Measurements from ENCODE around the gene TMEM132C. TPM values are rescaled to one million over a fixed set of nuclear protein-coding genes. Genes with fewer than 3 reads are reported as not detected.

The TMEM132C gene
- total RNA-seq, 2 experiments from 2014 or later: not detected

GRCh38 chr12:128337431-128338170 lies 70.6 kb downstream of the TMEM132C start:
- Mint-ChIP-seq H3K9me3 (ENCODE audit: low read depth) (peaks cover 3% of the 10 kb centered on the region), H3K27ac (no peak overlapping the region), H3K36me3 (no peaks in the 10 kb centered on the region), H3K4me3 (no peak overlapping the region), H3K27me3 (no peaks in the 10 kb centered on the region), H3K4me1 (no peaks in the 10 kb centered on the region)
- ATAC-seq (no peak), DNase-seq (no peak)
- CTCF ChIA-PET: no interaction called here

- CTCF ChIA-PET: no interaction called here
- ATAC-seq (no peak), DNase-seq (no peak)
- no peak overlapping the region for H3K27ac Mint-ChIP-seq
- peaks cover 3% of the 10 kb centered on the region for H3K9me3 Mint-ChIP-seq (ENCODE audit: low read depth)
- H3K27me3 Mint-ChIP-seq: no peaks in the 10 kb centered on the region
- no peak overlapping the region for H3K4me3 Mint-ChIP-seq
- H3K36me3 Mint-ChIP-seq: no peaks in the 10 kb centered on the region
- no peaks in the 10 kb centered on the region for H3K4me1 Mint-ChIP-seq
These were observed 71.6 kb downstream of the TMEM132C start for GRCh38 chr12:128338386-128339125.

GRCh38 chr12:128339126-128339520 lies 72.2 kb downstream of the TMEM132C start:
- no peak overlapping the region for H3K4me3 Mint-ChIP-seq
- H3K27ac Mint-ChIP-seq: no peak overlapping the region
- CTCF ChIA-PET: no interaction called here

DNA sequence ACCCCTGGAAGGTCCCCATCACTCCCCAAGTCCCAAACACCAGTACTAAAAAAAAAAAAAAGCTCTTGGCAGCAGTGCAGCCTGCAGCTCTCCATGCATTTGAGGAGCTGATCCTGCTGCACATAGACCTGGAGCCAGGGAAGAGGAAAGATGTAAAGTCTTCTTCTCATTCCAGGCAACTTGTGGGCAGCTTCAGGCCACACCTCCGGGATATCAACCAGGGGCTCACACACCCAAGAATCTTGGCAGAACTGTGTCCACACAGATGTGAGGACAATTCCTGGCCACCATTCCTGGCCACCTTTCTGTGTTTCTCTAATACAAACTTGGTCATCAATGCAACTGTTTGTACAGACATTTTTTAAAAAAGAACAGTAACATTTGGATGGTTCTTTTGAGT lies 72.7 kb downstream of the TMEM132C start:
- Mint-ChIP-seq H3K4me3 (no peak overlapping the region), H3K36me3 (no peaks in the 10 kb centered on the region), H3K27me3 (no peaks in the 10 kb centered on the region), H3K9me3 (ENCODE audit: low read depth) (peaks cover 3% of the 10 kb centered on the region), H3K27ac (no peak overlapping the region), H3K4me1 (no peaks in the 10 kb centered on the region)
- CTCF ChIA-PET: no interaction called here
- DNase-seq (no peak), ATAC-seq (no peak)

More at GRCh38 chr12:128339126-128339520, 72.2 kb downstream of the TMEM132C start:
- no peak for ATAC-seq
- Mint-ChIP-seq H3K4me1 (no peaks in the 10 kb centered on the region), H3K36me3 (no peaks in the 10 kb centered on the region), H3K9me3 (ENCODE audit: low read depth) (peaks cover 3% of the 10 kb centered on the region), H3K27me3 (no peaks in the 10 kb centered on the region)
- no peak for DNase-seq

DNA sequence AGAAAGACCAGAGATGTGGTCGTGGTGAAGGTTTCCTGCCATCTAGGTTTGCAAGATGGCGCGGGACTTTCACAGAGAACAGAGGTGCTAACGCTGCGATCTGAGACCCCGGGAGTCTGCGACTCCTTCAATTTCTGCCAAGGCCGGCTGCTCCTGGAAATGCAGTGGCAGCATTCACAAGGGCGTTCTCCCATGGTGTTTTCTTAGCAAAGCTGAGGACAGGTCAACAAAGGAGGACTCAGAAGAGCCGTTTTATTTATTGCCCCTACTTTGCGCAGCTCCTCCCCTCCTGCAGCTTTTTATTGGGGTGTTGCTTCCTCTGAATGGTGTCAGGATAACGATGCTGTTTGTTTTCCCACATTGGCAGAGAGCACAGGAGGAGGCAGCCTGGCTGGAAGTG lies 86.3 kb downstream of the TMEM132C start:
- CTCF ChIA-PET: no interaction called here
- Mint-ChIP-seq H3K27ac (no peak overlapping the region), H3K9me3 (ENCODE audit: low read depth) (peaks cover 19% of the 10 kb centered on the region), H3K4me1 (no peaks in the 10 kb centered on the region), H3K36me3 (no peaks in the 10 kb centered on the region), H3K4me3 (no peak overlapping the region), H3K27me3 (no peaks in the 10 kb centered on the region)
- no peak for ATAC-seq
- DNase-seq: no peak

DNA sequence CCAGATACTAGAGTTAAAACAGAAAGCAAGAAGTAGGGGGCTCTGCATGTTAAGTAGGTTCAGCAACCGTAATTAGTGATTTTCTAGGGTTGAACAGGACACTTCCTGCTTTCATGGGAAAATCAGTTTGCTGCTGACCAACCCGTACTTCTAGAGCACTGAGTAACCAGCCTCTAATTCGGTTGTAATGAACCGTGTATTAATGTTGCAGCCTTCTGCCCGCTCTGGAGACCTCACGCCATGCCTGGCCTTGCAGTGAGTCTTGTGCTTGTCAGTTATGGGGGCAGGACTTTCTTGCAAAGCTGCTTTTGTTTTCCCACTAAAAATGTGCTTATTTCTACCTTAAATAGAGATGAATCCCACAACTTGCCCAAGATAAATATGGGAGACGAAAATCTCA lies 89.6 kb downstream of the TMEM132C start:
- Mint-ChIP-seq H3K27me3 (no peaks in the 10 kb centered on the region), H3K27ac (no peak overlapping the region), H3K36me3 (no peaks in the 10 kb centered on the region), H3K9me3 (ENCODE audit: low read depth) (peaks cover 15% of the 10 kb centered on the region), H3K4me1 (no peaks in the 10 kb centered on the region), H3K4me3 (no peak overlapping the region)
- CTCF ChIA-PET: no interaction called here
- DNase-seq (no peak), ATAC-seq (no peak)

GRCh38 chr12:128361400-128361995 lies 94.5 kb downstream of the TMEM132C start:
- CTCF ChIA-PET: no interaction called here
- H3K27ac Mint-ChIP-seq: no peak overlapping the region
- no peak for ATAC-seq
- H3K36me3 Mint-ChIP-seq: no peaks in the 10 kb centered on the region
- DNase-seq: no peak
- H3K9me3 Mint-ChIP-seq (ENCODE audit: low read depth): peaks cover 2% of the 10 kb centered on the region
- peaks cover 9% of the 10 kb centered on the region for H3K27me3 Mint-ChIP-seq
- H3K4me1 Mint-ChIP-seq: no peaks in the 10 kb centered on the region
- no peak overlapping the region for H3K4me3 Mint-ChIP-seq

DNA sequence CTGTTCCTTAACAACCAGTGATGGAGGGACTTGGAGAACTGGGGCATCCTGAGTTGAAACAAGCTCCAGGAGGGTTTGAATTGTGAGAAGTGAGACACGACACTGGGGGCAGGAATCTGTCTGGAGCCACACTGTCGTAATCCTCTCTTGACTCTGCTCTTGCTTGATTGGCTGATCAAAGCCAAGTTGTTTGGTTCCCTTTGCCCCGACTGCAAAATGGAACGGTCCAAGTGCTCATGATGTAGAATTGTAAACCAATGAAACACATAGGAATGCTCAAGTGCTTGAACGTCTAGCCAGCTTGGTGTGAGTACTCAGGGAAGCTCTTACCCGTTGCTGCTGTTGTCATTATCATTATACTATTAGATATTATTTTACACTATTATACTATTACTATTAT lies 98.1 kb downstream of the TMEM132C start:
- Mint-ChIP-seq H3K36me3 (no peaks in the 10 kb centered on the region), H3K4me1 (no peaks in the 10 kb centered on the region), H3K27me3 (peaks cover 14% of the 10 kb centered on the region), H3K27ac (no peak overlapping the region), H3K9me3 (ENCODE audit: low read depth) (peaks cover 2% of the 10 kb centered on the region), H3K4me3 (no peak overlapping the region)
- DNase-seq (no peak), ATAC-seq (no peak)
- CTCF ChIA-PET: no interaction called here

DNA sequence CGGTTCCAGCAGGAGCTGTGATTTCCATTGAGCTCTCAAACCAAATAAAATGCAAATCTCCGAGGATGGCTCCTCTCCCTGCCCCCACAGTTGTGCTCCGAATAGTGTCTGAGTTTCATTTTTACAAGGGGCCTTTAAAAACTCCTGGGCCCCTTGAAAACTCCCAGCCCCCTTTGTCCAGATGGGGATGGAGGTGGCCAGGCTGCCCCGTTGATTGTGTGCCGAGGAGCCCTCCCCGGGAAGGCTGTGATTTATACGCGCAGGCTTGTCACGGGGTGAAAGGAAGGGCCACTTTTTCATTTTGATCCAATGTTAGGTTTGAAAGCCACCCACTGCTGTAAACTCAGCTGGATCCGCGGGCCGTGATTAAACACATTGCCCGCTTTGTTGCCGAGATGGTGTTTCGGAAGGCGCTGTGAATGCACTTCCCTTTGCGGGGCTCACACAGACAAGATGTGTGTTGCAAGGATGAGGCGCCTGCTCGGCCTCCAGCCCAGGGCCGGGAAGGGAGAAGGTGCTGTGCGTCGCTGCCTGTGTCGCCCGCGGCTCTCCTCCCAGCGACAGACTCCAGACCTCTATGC lies 98.8 kb downstream of the TMEM132C start:
- H3K27me3 Mint-ChIP-seq: peaks cover 14% of the 10 kb centered on the region
- ATAC-seq (no peak), DNase-seq (no peak)
- H3K36me3 Mint-ChIP-seq: no peaks in the 10 kb centered on the region
- CTCF ChIA-PET: no interaction called here
- peaks cover 2% of the 10 kb centered on the region for H3K9me3 Mint-ChIP-seq (ENCODE audit: low read depth)
- H3K27ac Mint-ChIP-seq: no peak overlapping the region
- H3K4me3 Mint-ChIP-seq: no peak overlapping the region
- H3K4me1 Mint-ChIP-seq: no peaks in the 10 kb centered on the region

DNA sequence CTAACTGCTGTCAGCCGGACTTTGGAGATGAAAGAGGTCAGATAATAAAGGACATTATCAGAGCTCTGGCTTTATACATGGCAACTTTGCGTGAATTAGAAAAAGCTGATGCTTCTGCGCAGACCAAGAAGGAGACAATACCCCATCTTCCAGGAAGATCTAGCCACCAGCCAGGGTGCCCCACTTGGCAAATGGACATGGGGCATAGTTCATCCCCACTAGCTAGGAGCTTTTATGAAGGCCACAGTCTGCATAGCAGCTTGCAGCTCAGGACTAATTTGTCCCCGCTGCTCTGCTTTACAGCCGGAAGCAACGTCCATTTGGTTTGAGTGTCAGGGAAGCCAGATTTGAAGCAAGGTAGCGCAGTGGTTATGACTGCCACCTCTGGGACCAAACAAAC lies 101.0 kb downstream of the TMEM132C start:
- DNase-seq (no peak), ATAC-seq (no peak)
- H3K4me1 Mint-ChIP-seq: no peaks in the 10 kb centered on the region
- peaks cover 14% of the 10 kb centered on the region for H3K27me3 Mint-ChIP-seq
- peaks cover 7% of the 10 kb centered on the region for H3K9me3 Mint-ChIP-seq (ENCODE audit: low read depth)
- CTCF ChIA-PET: no interaction called here
- H3K4me3 Mint-ChIP-seq: no peak overlapping the region
- H3K27ac Mint-ChIP-seq: no peak overlapping the region
- no peaks in the 10 kb centered on the region for H3K36me3 Mint-ChIP-seq

DNA sequence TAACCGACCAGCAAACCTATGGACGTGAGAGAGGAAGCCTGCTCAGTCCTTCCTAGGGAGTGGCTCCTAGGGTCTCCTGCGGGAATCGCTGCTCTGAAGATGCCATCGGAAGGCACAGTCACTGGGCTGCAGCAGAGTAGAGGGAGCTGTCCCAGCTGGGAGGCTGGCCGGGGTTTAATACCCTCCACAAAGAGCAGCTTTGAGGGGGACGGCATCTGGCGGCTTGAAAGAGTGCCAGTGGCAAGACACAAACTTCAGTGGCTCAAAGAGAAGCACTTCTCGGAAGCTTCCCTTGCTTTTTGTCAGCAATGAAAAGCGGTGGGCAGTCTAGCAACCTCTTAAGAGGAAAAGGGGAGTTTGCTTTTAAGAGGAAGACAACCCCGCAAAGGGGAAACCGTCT lies 114.6 kb downstream of the TMEM132C start:
- DNase-seq (no peak), ATAC-seq (no peak)
- no peaks in the 10 kb centered on the region for H3K27me3 Mint-ChIP-seq
- CTCF ChIA-PET: no interaction called here
- H3K27ac Mint-ChIP-seq: no peak overlapping the region
- peaks cover 14% of the 10 kb centered on the region for H3K9me3 Mint-ChIP-seq (ENCODE audit: low read depth)
- no peak overlapping the region for H3K4me3 Mint-ChIP-seq
- no peaks in the 10 kb centered on the region for H3K36me3 Mint-ChIP-seq
- H3K4me1 Mint-ChIP-seq: no peaks in the 10 kb centered on the region

DNA sequence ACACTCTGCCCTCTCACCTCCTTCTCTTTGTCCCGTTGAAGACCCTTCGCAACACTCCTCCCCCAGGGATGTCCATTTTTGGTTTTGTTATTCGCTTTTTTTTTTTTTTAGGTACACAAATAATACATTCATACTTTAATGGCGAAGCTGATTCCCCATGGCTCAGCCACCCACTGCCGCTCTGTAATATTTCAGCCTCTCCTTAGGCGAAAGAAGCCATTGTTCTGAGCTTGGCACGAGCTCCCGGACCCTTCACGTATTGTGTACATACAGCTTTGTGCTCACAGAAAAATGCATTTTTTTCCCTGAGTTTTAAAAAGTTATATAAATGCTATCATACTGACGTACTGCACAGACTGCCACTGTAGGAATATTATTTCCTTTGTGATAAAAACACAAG lies 115.0 kb downstream of the TMEM132C start:
- CTCF ChIA-PET: no interaction called here
- Mint-ChIP-seq H3K36me3 (no peaks in the 10 kb centered on the region), H3K4me3 (no peak overlapping the region), H3K27me3 (no peaks in the 10 kb centered on the region), H3K27ac (no peak overlapping the region), H3K4me1 (no peaks in the 10 kb centered on the region), H3K9me3 (ENCODE audit: low read depth) (peaks cover 16% of the 10 kb centered on the region)
- no peak for ATAC-seq
- no peak for DNase-seq

DNA sequence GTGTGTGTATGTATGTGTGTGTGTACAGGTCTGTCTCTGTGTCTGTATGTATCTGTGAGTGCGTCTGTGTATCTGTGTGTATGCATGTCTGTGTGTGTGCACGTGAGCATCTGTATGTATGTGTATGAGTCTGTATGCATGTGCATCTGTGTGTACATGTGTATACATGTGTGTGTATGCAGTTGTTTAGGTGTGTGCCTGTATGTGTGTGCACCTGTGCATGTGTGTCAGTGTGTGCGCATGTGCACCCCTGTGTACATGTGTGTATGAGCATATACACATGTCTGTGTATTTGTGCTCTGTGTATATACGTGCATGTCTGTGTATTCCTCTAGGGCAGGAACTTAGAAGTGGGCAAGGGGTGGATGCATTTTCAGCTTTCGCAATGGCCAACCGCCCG lies 116.0 kb downstream of the TMEM132C start:
- Mint-ChIP-seq H3K36me3 (no peaks in the 10 kb centered on the region), H3K27me3 (no peaks in the 10 kb centered on the region), H3K9me3 (ENCODE audit: low read depth) (peaks cover 16% of the 10 kb centered on the region), H3K4me3 (no peak overlapping the region), H3K4me1 (no peaks in the 10 kb centered on the region), H3K27ac (no peak overlapping the region)
- CTCF ChIA-PET: no interaction called here
- no peak for ATAC-seq
- DNase-seq: no peak
